SK-N-MC (cell line): ENCODE results near the gene SCFD2.

Experiments used
- DNase-seq: peaks from one replicate; pipeline ENCODE4 v3.0.0-alpha.2; 2011; ENCODE audit warnings: low read depth, low spot score
- H3K27ac ChIP-seq: fragments of 200-600 bp; sonication (generic); 2 replicates; pipeline ENCODE4 v1.5.1; 2016; ENCODE audit warnings: mixed run types
- H3K36me3 ChIP-seq: fragments of 200-600 bp; sonication (generic); 2 replicates; pipeline ENCODE4 v1.6.1; 2017; ENCODE audit warnings: antibody characterized with exemption, low read length, mixed read lengths; ENCODE audit not compliant: insufficient read depth
- H3K4me3 ChIP-seq: fragments of 200-600 bp; sonication (generic); 2 replicates; pipeline ENCODE4 v1.5.1; 2016
- H3K9ac ChIP-seq: fragments of 200-600 bp; sonication (generic); 2 replicates; pipeline ENCODE4 v1.8.0; 2017; ENCODE audit warnings: mixed run types, mixed read lengths; ENCODE audit not compliant: insufficient read length
- H3K9me3 ChIP-seq: fragments of 200-600 bp; sonication (generic); 2 replicates; pipeline ENCODE4 v1.6.1; 2017; ENCODE audit warnings: low read depth, mild to moderate bottlenecking, antibody characterized with exemption, low read length, moderate library complexity, mixed read lengths
- EZH2 ChIP-seq: fragments of 200-600 bp; sonication (generic); IDR thresholded peaks from one replicate; pipeline ENCODE4 v1.6.1; 2017; ENCODE audit warnings: antibody characterized with exemption
- FOXP2 ChIP-seq: optimal IDR thresholded peaks from 2 replicates; pipeline ENCODE3; 2011; ENCODE audit warnings: mild to moderate bottlenecking, moderate library complexity; ENCODE audit not compliant: insufficient read depth; ENCODE audit errors: extremely low read length, control extremely low read depth
- POLR2AphosphoS5 ChIP-seq: IDR thresholded peaks from 2 replicates; pipeline ENCODE4 v1.6.1; 2012; ENCODE audit warnings: mild to moderate bottlenecking, low read depth, low read length, borderline replicate concordance

SCFD2 gene

GRCh38 chr4:53208753-53209152 lies 157.1 kb downstream of the SCFD2 start:
- no peak for DNase-seq
- no peak overlapping the region for H3K4me3 ChIP-seq
- no peaks in the 10 kb centered on the region for H3K36me3 ChIP-seq
- TF ChIP-seq EZH2 (no peak), POLR2AphosphoS5 (no peak), FOXP2 (no peak)
- no peaks in the 10 kb centered on the region for H3K9me3 ChIP-seq
- H3K9ac ChIP-seq: no peak overlapping the region
- H3K27ac ChIP-seq: no peak overlapping the region

DNA sequence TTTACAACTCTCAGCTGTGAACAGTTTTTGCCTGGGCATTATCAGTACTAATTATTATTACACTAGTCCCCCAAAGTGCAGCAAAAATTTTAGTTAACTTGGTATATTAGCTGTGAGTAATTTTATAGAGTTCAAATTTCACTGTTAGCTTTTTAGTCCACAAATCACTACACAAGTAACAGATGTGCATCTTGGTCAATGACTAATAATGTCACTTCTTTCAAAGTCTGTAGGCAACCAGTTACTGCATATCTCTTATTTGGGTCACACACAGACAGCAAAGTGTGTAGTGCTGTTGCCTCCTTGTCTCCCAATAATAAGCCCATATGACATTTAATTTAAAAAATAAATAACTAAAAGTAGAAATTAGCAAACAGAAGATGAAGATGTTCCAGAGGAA lies 159.9 kb downstream of the SCFD2 start:
- no peak overlapping the region for H3K9ac ChIP-seq
- no peak for DNase-seq
- H3K4me3 ChIP-seq: no peak overlapping the region
- TF ChIP-seq EZH2 (no peak), POLR2AphosphoS5 (no peak)
- no peak overlapping the region for H3K27ac ChIP-seq
- no peaks in the 10 kb centered on the region for H3K36me3 ChIP-seq
- no peaks in the 10 kb centered on the region for H3K9me3 ChIP-seq

GRCh38 chr4:53199356-53199755 lies 166.5 kb downstream of the SCFD2 start:
- Histone ChIP-seq H3K9ac (no peak overlapping the region), H3K4me3 (no peak overlapping the region), H3K36me3 (no peaks in the 10 kb centered on the region), H3K9me3 (no peaks in the 10 kb centered on the region), H3K27ac (no peak overlapping the region)
- no peak for DNase-seq
- no peak for TF ChIP-seq EZH2

DNA sequence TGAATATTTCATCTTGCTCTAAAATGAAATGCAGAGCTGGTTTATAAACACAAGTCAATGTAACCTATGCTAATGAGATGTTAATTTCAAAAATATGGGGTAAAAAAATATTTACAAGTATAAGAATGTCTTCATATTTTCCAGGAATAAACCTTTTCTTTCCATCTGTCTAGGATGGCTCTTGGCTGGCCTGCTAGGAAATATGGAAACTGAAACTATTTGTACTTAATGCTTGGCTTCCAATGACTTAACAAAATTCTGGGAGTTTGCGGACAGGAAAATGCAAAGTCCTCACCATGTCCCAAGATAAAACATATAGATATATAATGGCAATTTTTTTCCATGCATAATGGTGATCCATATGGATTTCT lies 168.1 kb downstream of the SCFD2 start:
- DNase-seq: no peak
- Histone ChIP-seq H3K36me3 (no peaks in the 10 kb centered on the region), H3K27ac (no peak overlapping the region), H3K4me3 (no peak overlapping the region), H3K9ac (no peak overlapping the region), H3K9me3 (no peaks in the 10 kb centered on the region)
- TF ChIP-seq POLR2AphosphoS5 (no peak), FOXP2 (no peak), EZH2 (no peak)

DNA sequence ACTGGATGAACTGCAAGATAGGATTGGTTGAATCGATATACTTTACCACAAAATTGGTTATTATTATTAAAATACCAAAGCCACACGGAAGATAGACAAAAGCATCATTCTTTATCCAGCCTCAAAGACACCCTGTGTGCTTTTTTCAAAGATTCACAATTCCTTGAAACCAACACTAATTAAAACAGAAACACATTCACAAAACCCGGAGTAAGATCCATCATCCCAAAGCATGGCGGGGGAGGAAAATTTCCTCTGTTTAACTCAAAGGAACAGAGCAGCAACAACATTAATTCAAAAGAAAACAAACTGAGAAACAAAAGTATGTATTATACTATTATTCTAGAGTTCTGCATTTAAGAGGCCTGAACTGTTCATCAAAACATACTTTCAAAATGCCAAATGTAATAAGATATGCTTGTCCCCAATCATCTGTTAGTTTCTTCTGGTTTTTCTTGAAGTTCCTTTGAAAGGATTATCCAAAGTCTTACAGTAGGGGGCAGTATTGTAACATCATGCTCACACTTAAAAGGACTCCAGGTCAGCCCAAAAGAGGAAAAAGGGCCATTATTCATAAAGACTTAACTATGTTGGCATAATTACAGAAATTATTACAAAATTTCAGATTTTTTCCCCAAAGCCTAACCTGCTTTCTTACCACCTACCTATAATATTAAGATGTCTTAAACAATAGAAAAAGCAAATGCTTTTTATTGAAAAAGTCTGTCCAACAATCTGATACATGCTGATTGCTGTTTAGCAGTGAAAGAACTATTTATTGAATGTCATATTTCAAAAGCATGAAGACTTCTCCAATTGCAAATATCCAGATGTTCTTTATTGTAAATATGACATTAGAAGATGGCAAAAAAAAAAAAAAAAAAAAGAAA lies 168.7 kb downstream of the SCFD2 start:
- no peak overlapping the region for H3K9ac ChIP-seq
- DNase-seq: peak; percentile 75
- peak overlapping the region; percentile 42 for H3K4me3 ChIP-seq
- H3K27ac ChIP-seq: no peak overlapping the region
- TF ChIP-seq FOXP2 (no peak), EZH2 (no peak), POLR2AphosphoS5 (no peak)
- no peaks in the 10 kb centered on the region for H3K9me3 ChIP-seq
- H3K36me3 ChIP-seq: no peaks in the 10 kb centered on the region

DNA sequence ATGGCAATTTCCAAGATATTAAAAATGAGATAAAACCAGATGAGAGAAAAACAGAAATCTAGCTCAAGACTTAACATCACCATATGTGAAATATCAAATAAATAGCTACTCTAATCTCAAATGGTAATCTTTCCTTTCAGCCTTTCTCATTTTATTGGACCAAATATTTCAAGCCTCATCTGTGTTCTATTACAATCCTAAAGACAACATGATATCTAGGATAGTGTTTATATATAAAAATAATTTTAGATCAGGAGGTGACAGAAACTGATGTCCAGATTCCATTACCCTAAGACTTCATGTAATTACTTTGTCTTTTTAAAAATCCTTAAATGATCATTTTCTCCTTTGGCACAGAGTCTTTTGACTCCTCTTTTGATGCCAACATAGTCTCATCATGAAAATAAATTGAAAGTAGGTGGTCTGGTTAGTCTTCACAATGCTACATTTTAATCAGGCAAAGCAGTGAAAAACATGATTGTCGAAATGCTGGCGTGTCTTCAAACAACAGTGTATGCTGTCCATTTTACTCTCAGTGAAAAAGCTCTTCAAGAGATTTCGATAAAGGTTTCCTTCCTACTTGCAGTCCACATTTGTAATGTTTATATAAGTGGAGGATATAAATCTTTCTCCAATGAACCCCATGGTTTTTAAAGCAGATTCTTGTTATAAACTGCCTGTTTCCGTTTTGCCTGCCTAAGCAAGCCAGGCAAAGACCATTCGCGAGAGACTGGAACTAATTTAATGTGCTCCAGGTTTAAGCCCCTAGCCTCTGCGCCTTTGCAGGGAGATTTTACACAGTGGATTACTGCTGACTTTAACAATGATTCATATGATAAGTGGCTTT lies 169.8 kb downstream of the SCFD2 start:
- no peaks in the 10 kb centered on the region for H3K9me3 ChIP-seq
- peak; percentile 33 for TF ChIP-seq FOXP2
- TF ChIP-seq EZH2: no peak
- TF ChIP-seq POLR2AphosphoS5: peak; percentile 76; the same call in 1 of the 2 replicates
- H3K27ac ChIP-seq: no peak overlapping the region
- peak overlapping the region; percentile 42; the same call in 1 of the 2 replicates for H3K4me3 ChIP-seq
- H3K9ac ChIP-seq: no peak overlapping the region
- peak; percentile 78 for DNase-seq
- H3K36me3 ChIP-seq: no peaks in the 10 kb centered on the region

DNA sequence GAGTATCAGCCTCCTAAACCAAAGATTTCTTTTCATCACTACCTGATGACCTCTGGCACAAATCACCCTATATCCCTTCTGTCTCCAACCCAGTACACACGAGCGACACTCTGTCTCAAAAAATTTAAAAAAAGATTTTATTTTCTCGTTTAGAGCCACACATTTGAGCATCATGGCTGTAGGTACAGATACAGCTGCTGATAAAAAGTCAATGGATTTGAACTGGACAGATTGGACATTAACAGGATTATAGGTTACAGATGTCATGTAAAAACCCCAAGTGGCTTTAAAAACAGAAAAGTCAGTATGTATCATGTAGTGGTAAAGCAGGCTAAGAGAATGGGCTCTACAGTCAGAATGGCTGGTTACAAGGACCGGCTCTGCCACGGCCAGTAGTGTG lies 171.1 kb downstream of the SCFD2 start:
- Histone ChIP-seq H3K27ac (no peak overlapping the region), H3K36me3 (no peaks in the 10 kb centered on the region)
- no peak for DNase-seq

GRCh38 chr4:53193111-53193510 lies 172.8 kb downstream of the SCFD2 start:
- TF ChIP-seq FOXP2 (no peak), EZH2 (no peak), POLR2AphosphoS5 (no peak)
- Histone ChIP-seq H3K27ac (no peak overlapping the region), H3K36me3 (no peaks in the 10 kb centered on the region), H3K9me3 (no peaks in the 10 kb centered on the region), H3K4me3 (no peak overlapping the region), H3K9ac (no peak overlapping the region)
- no peak for DNase-seq

More for the DNA sequence above, 171.1 kb downstream of the SCFD2 start:
- Histone ChIP-seq H3K9me3 (no peaks in the 10 kb centered on the region), H3K4me3 (no peak overlapping the region), H3K9ac (no peak overlapping the region)
- no peak for TF ChIP-seq EZH2
- TF ChIP-seq FOXP2: no peak
- no peak for TF ChIP-seq POLR2AphosphoS5

DNA sequence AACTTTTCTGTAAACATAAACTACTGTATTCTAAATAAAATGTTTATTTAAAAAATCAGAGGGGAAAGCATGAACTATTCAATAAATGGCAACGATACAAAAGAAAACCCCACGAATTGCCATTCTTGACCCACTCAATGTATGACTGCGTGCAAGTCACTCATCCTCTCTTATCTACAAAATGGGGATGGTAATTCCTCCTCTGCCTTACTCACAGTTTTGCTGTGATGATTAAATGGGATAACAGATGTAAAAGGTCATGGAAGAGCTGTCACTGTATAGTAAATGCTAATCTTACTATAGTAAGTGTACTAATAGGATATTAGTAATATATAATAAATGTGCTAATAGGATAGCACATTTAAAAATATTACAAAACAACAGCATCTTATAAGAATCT lies 173.4 kb downstream of the SCFD2 start:
- Histone ChIP-seq H3K9me3 (no peaks in the 10 kb centered on the region), H3K4me3 (no peak overlapping the region), H3K9ac (no peak overlapping the region), H3K36me3 (no peaks in the 10 kb centered on the region), H3K27ac (no peak overlapping the region)
- no peak for DNase-seq
- no peak for TF ChIP-seq POLR2AphosphoS5
- no peak for TF ChIP-seq FOXP2
- no peak for TF ChIP-seq EZH2
